HepG2 (cell line): Measurements from ENCODE around the gene CXXC5. TPM values are rescaled to one million over a fixed set of nuclear protein-coding genes. Genes with fewer than 3 reads are reported as not detected.

Source experiments
- CBX5 ChIP-seq: sonication (generic); formaldehyde crosslinking; IDR thresholded peaks from 2 replicates; pipeline ENCODE4 v1.4.0; 2020; ENCODE audit warnings: missing genetic modification reagents, borderline replicate concordance
- CCAR2 ChIP-seq: fragments of 200-400 bp; formaldehyde crosslinking; optimal IDR thresholded peaks from 2 replicates; pipeline ENCODE3; 2018; ENCODE audit warnings: low read depth, mild to moderate bottlenecking, low read length, moderate library complexity
- FOXK1 ChIP-seq: sonication (generic); formaldehyde crosslinking; IDR thresholded peaks from 2 replicates; pipeline ENCODE4 v1.4.0; 2020; ENCODE audit warnings: low read depth, missing genetic modification reagents, borderline replicate concordance
- IKZF4 ChIP-seq: sonication (generic); formaldehyde crosslinking; IDR thresholded peaks from 2 replicates; pipeline ENCODE4 v1.5.1; 2020; ENCODE audit warnings: borderline replicate concordance, mild to moderate bottlenecking, low read depth, missing genetic modification reagents; ENCODE audit errors: not compliant biosample characterization
- POLR2A ChIP-seq, 2 experiments: IDR thresholded peaks; 2 replicates each; pipeline ENCODE4 v1.6.1; 2011; ENCODE audit warnings: low read depth in 2 of 2, low read length in 2 of 2, mild to moderate bottlenecking in 1 of 2, moderate library complexity in 1 of 2; ENCODE audit not compliant: insufficient read depth in 1 of 2
- PRPF4 ChIP-seq: fragments of 200-400 bp; formaldehyde crosslinking; IDR thresholded peaks from 2 replicates; pipeline ENCODE4 v1.6.1; 2016; ENCODE audit warnings: low read length, low read depth; ENCODE audit not compliant: poor library complexity, severe bottlenecking
- SNRNP70 ChIP-seq: fragments of 200-400 bp; formaldehyde crosslinking; IDR thresholded peaks from 2 replicates; pipeline ENCODE4 v1.6.1; 2017; ENCODE audit warnings: mild to moderate bottlenecking, low read depth, low read length, moderate library complexity
- THAP11 ChIP-seq: IDR thresholded peaks from 2 replicates; pipeline ENCODE4 v1.6.1; 2016; ENCODE audit warnings: missing biosample characterization, missing genetic modification reagents
- TRIM24 ChIP-seq: sonication (generic); formaldehyde crosslinking; IDR thresholded peaks from 2 replicates; pipeline ENCODE4 v1.8.0; 2022; ENCODE audit warnings: mild to moderate bottlenecking, missing genetic modification reagents
- XRCC5 ChIP-seq: fragments of 200-400 bp; formaldehyde crosslinking; optimal IDR thresholded peaks from 2 replicates; pipeline ENCODE3; 2017; ENCODE audit warnings: mild to moderate bottlenecking, low read length
- ZFP36L2 ChIP-seq: sonication (generic); formaldehyde crosslinking; IDR thresholded peaks from 2 replicates; pipeline ENCODE4 v1.4.0; 2020; ENCODE audit warnings: missing genetic modification reagents
- ZIK1 ChIP-seq: sonication (generic); formaldehyde crosslinking; IDR thresholded peaks from 2 replicates; pipeline ENCODE4 v1.5.0; 2020; ENCODE audit warnings: mild to moderate bottlenecking, low read depth, missing genetic modification reagents, borderline replicate concordance
- ZKSCAN5 ChIP-seq: sonication (generic); formaldehyde crosslinking; IDR thresholded peaks from 2 replicates; pipeline ENCODE4 v1.5.1; 2020; ENCODE audit warnings: mild to moderate bottlenecking, missing genetic modification reagents
- ZNF251 ChIP-seq: sonication (generic); formaldehyde crosslinking; IDR thresholded peaks from 2 replicates; pipeline ENCODE4 v1.9.0; 2021; ENCODE audit warnings: mild to moderate bottlenecking, missing genetic modification reagents
- ZNF260 ChIP-seq: sonication (generic); formaldehyde crosslinking; IDR thresholded peaks from 2 replicates; pipeline ENCODE4 v1.4.0; 2020; ENCODE audit warnings: missing genetic modification reagents, low read depth, mild to moderate bottlenecking, borderline replicate concordance
- ZNF354B ChIP-seq: sonication (generic); formaldehyde crosslinking; IDR thresholded peaks from 2 replicates; pipeline ENCODE4 v1.8.0; 2022; ENCODE audit warnings: mild to moderate bottlenecking, missing genetic modification reagents
- ZNF446 ChIP-seq: sonication (generic); formaldehyde crosslinking; IDR thresholded peaks from 2 replicates; pipeline ENCODE4 v1.5.0; 2020; ENCODE audit warnings: mild to moderate bottlenecking, missing genetic modification reagents
- ZNF496 ChIP-seq: sonication (generic); formaldehyde crosslinking; IDR thresholded peaks from 2 replicates; pipeline ENCODE4 v1.8.1; 2023; ENCODE audit warnings: mild to moderate bottlenecking, moderate library complexity, missing genetic modification reagents; ENCODE audit not compliant: insufficient replicate concordance
- ZNF841 ChIP-seq: sonication (generic); formaldehyde crosslinking; IDR thresholded peaks from 2 replicates; pipeline ENCODE4 v1.8.1; 2023; ENCODE audit warnings: missing genetic modification reagents, borderline replicate concordance
- polyA plus RNA-seq, 8 experiments: library from polyadenylated mRNA; depleted of rRNA in 3 of 8; stranded (reverse) in 7 of 8; unstranded in 1 of 8; fragments of >200 nt; fragmentation: Illumina TruSeq in 4 of 8; extraction: Trizol in 4 of 8; gene quantifications; 2 replicates each; pipeline versions ENCODE4 v1.2.1 to v1.2.3, GENCODE V29; 2011 to 2016; ENCODE audit warnings: low read depth in 4 of 8, missing spikeins in 1 of 8, mixed read lengths in 1 of 8; ENCODE audit not compliant: insufficient read depth in 1 of 8
- total RNA-seq, 5 experiments: library from RNA; depleted of rRNA; stranded (reverse); fragments of >200 nt; fragmentation: Illumina TruSeq; extraction: Trizol; gene quantifications; 2 replicates each; pipeline ENCODE4 v1.2.3, GENCODE V29; 2016; ENCODE audit warnings: low read depth in 1 of 5
- TF ChIP-seq, protein P1 (sequence below): sonication (generic); formaldehyde crosslinking; IDR thresholded peaks from 2 replicates; pipeline ENCODE4 v1.8.0; 2022; ENCODE audit warnings: missing genetic modification reagents, mild to moderate bottlenecking, borderline replicate concordance
- TF ChIP-seq, protein P2 (sequence below): IDR thresholded peaks from 2 replicates; pipeline ENCODE4 v1.6.1; 2016; ENCODE audit warnings: mild to moderate bottlenecking, missing biosample characterization, missing genetic modification reagents
- TF ChIP-seq, protein P3 (sequence below): sonication (generic); formaldehyde crosslinking; IDR thresholded peaks from 2 replicates; pipeline ENCODE4 v1.8.1; 2022; ENCODE audit warnings: mild to moderate bottlenecking, missing genetic modification reagents
- TF ChIP-seq, protein P4 (sequence below): sonication (generic); formaldehyde crosslinking; IDR thresholded peaks from 2 replicates; pipeline ENCODE4 v1.4.0; 2020; ENCODE audit warnings: missing genetic modification reagents, borderline replicate concordance

The CXXC5 gene
- total and polyA plus RNA-seq, 2 of the 13 experiments (the other 11 are each of a cell fraction or from before 2014, with no cell fraction given): 32.3 to 33.0 TPM

DNA sequence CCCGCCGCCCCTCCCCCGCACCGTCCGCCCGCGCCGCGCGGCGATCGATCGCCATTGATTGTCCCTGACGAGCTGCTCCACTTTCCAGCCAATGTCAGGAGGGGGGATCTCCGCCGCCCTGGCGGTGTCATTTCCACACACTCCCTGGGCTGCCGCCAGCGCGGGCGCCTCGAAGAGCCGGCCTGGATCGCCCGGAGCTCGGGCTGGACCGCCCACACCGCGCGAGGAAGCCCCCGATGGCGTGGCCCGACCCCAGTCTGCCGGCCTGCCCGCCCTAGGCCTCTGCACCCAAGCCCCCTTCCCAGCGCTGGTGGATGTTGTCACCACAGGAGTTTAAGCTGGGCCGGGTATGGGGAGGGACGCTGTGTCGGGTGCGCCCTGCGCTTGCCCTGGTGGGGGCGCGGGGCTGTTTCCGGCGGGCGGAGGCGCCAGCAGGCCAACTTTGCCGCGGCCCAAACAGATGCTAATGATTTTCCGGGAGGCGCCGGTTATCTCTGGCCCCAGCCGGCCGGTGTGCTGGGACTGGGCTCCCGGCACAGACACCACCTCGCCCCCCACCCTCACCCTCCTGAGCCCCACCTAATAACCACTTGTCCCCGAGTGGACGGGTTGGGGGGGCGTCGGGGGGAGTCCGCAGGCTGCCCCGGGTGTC lies 10.6 kb upstream of the CXXC5 start (continued):
- no peak for TF ChIP-seq PRPF4
- TF ChIP-seq, protein P1, sequence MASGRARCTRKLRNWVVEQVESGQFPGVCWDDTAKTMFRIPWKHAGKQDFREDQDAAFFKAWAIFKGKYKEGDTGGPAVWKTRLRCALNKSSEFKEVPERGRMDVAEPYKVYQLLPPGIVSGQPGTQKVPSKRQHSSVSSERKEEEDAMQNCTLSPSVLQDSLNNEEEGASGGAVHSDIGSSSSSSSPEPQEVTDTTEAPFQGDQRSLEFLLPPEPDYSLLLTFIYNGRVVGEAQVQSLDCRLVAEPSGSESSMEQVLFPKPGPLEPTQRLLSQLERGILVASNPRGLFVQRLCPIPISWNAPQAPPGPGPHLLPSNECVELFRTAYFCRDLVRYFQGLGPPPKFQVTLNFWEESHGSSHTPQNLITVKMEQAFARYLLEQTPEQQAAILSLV (CRISPR knock-in tag): no peak; the same call in 1 of the 2 replicates
- TF ChIP-seq, protein P2, sequence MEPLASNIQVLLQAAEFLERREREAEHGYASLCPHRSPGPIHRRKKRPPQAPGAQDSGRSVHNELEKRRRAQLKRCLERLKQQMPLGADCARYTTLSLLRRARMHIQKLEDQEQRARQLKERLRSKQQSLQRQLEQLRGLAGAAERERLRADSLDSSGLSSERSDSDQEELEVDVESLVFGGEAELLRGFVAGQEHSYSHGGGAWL (CRISPR knock-in tag): peak; percentile 63; the same call in 1 of the 2 replicates
- peak; percentile 68 for TF ChIP-seq THAP11 (CRISPR knock-in tag)
- TF ChIP-seq ZNF841: no peak
- TF ChIP-seq XRCC5: peak; percentile 30
- no peak; the same call in 1 of the 2 replicates for TF ChIP-seq ZIK1 (CRISPR knock-in tag)
- no peak; the same call in 1 of the 2 replicates for TF ChIP-seq ZNF260
- TF ChIP-seq ZNF496 (CRISPR knock-in tag): no peak
- TF ChIP-seq ZKSCAN5 (CRISPR knock-in tag): no peak
- no peak for TF ChIP-seq SNRNP70
- TF ChIP-seq POLR2A (IDR thresholded peaks at IDR 0.05; ENCODE audit: insufficient read depth in 1 of 2, low read depth in 2 of 2, low read length in 2 of 2): no peak
- TF ChIP-seq, protein P3, sequence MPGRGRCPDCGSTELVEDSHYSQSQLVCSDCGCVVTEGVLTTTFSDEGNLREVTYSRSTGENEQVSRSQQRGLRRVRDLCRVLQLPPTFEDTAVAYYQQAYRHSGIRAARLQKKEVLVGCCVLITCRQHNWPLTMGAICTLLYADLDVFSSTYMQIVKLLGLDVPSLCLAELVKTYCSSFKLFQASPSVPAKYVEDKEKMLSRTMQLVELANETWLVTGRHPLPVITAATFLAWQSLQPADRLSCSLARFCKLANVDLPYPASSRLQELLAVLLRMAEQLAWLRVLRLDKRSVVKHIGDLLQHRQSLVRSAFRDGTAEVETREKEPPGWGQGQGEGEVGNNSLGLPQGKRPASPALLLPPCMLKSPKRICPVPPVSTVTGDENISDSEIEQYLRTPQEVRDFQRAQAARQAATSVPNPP (CRISPR knock-in tag): peak; percentile 82; the same call in 1 of the 2 replicates
- TF ChIP-seq ZNF446 (CRISPR knock-in tag): 0 out of 2 replicates have a peak, but pooled peaks have one; percentile 47
- no peak for TF ChIP-seq CCAR2
- peak; percentile 58; the same call in 1 of the 2 replicates for TF ChIP-seq CBX5 (CRISPR knock-in tag)
- TF ChIP-seq ZNF251 (CRISPR knock-in tag): no peak
- TF ChIP-seq ZNF354B (CRISPR knock-in tag): no peak; the same call in 1 of the 2 replicates
- TF ChIP-seq IKZF4: no peak
- TF ChIP-seq FOXK1 (CRISPR knock-in tag): peak; percentile 27; the same call in 1 of the 2 replicates
- TF ChIP-seq, protein P4, sequence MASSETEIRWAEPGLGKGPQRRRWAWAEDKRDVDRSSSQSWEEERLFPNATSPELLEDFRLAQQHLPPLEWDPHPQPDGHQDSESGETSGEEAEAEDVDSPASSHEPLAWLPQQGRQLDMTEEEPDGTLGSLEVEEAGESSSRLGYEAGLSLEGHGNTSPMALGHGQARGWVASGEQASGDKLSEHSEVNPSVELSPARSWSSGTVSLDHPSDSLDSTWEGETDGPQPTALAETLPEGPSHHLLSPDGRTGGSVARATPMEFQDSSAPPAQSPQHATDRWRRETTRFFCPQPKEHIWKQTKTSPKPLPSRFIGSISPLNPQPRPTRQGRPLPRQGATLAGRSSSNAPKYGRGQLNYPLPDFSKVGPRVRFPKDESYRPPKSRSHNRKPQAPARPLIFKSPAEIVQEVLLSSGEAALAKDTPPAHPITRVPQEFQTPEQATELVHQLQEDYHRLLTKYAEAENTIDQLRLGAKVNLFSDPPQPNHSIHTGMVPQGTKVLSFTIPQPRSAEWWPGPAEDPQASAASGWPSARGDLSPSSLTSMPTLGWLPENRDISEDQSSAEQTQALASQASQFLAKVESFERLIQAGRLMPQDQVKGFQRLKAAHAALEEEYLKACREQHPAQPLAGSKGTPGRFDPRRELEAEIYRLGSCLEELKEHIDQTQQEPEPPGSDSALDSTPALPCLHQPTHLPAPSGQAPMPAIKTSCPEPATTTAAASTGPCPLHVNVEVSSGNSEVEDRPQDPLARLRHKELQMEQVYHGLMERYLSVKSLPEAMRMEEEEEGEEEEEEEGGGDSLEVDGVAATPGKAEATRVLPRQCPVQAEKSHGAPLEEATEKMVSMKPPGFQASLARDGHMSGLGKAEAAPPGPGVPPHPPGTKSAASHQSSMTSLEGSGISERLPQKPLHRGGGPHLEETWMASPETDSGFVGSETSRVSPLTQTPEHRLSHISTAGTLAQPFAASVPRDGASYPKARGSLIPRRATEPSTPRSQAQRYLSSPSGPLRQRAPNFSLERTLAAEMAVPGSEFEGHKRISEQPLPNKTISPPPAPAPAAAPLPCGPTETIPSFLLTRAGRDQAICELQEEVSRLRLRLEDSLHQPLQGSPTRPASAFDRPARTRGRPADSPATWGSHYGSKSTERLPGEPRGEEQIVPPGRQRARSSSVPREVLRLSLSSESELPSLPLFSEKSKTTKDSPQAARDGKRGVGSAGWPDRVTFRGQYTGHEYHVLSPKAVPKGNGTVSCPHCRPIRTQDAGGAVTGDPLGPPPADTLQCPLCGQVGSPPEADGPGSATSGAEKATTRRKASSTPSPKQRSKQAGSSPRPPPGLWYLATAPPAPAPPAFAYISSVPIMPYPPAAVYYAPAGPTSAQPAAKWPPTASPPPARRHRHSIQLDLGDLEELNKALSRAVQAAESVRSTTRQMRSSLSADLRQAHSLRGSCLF (CRISPR knock-in tag): no peak
- TF ChIP-seq TRIM24 (CRISPR knock-in tag): no peak
- no peak for TF ChIP-seq ZFP36L2 (CRISPR knock-in tag)
